Astrocyte (in vitro differentiated cells and primary cell): ENCODE data around the gene GABRA4.

Experiments
- CTCF ChIP-seq: IDR thresholded peaks from 2 replicates; pipeline ENCODE4 v1.5.1; 2011; ENCODE audit warnings: low read depth, mild to moderate bottlenecking, inconsistent platforms, low read length, moderate library complexity; ENCODE audit not compliant: insufficient read depth
- EZH2 ChIP-seq: IDR thresholded peaks from 2 replicates; pipeline ENCODE4 v1.6.1; 2012; ENCODE audit warnings: mild to moderate bottlenecking, low read length, inconsistent platforms; ENCODE audit not compliant: insufficient read depth

- TF ChIP-seq CTCF (no peak), EZH2 (no peak)
Measured at GRCh38 chr4:46922205-46922604, 71.2 kb downstream of the GABRA4 start.
